GM19468 (cell line): ENCODE data around the gene RAB44.
"Not testable (repeated sequence)": the region's sequence is repeated elsewhere in the genome, so short reads cannot be mapped to it uniquely, and the experiment has no call there.

Experiments
- ATAC-seq: cut with Tn5 transposase; IDR thresholded peaks from one replicate; pipeline ENCODE4 v1.9.1; 2021; ENCODE audit warnings: mild to moderate bottlenecking, moderate library complexity, moderate number of reproducible peaks; ENCODE audit not compliant: unreplicated experiment; ENCODE audit errors: extremely low read depth

RAB44 gene

GRCh38 chr6:36704961-36705577, 7.4 kb downstream of the RAB44 start:
- not testable (repeated sequence) for ATAC-seq

- ATAC-seq: no peak
Measured at GRCh38 chr6:36706339-36706738, 8.7 kb downstream of the RAB44 start.

GRCh38 chr6:36712816-36713215, 15.2 kb downstream of the RAB44 start:
- ATAC-seq: no peak

- no peak for ATAC-seq
Measured at GRCh38 chr6:36713846-36714245, 16.2 kb downstream of the RAB44 start.

- no peak for ATAC-seq
Measured at GRCh38 chr6:36714511-36714910, 16.9 kb downstream of the RAB44 start.

- no peak for ATAC-seq
Measured at GRCh38 chr6:36715469-36715868, 17.8 kb downstream of the RAB44 start.

- no peak for ATAC-seq
Measured at GRCh38 chr6:36716476-36717093, 19.0 kb downstream of the RAB44 start.

- ATAC-seq: no peak
Measured at GRCh38 chr6:36717231-36717825, 19.7 kb downstream of the RAB44 start.

- ATAC-seq: no peak
Measured at GRCh38 chr6:36717871-36718540, 20.4 kb downstream of the RAB44 start.

- ATAC-seq: no peak
Measured at GRCh38 chr6:36718560-36718959, 20.9 kb downstream of the RAB44 start.

GRCh38 chr6:36719126-36719525, 21.5 kb downstream of the RAB44 start:
- ATAC-seq: no peak

GRCh38 chr6:36720251-36721141, 22.9 kb downstream of the RAB44 start:
- no peak for ATAC-seq

- no peak for ATAC-seq
Measured at GRCh38 chr6:36721369-36722140, 23.9 kb downstream of the RAB44 start.

- ATAC-seq: no peak
Measured at GRCh38 chr6:36722365-36722764, 24.7 kb downstream of the RAB44 start.

- no peak for ATAC-seq
Measured at GRCh38 chr6:36722879-36723278, 25.3 kb downstream of the RAB44 start.

GRCh38 chr6:36723992-36724391, 26.4 kb downstream of the RAB44 start:
- ATAC-seq: not testable (repeated sequence)

GRCh38 chr6:36724514-36725390, 27.1 kb downstream of the RAB44 start:
- no peak for ATAC-seq

- ATAC-seq: no peak
Measured at GRCh38 chr6:36725581-36725980, 28.0 kb downstream of the RAB44 start.
